Frontal cortex (tissue), 4 donors: Measurements from ENCODE around the gene ZC3H12C. TPM values are rescaled to one million over a fixed set of nuclear protein-coding genes. Genes with fewer than 3 reads are reported as not detected.
A peak's percentile ranks its signal among the peaks of the same experiment; 100 is the strongest.
"Not testable (repeated sequence)": the region's sequence is repeated elsewhere in the genome, so short reads cannot be mapped to it uniquely, and the experiment has no call there.

Experiments
- DNase-seq, 2 donors: peaks; one replicate each; pipeline ENCODE4 v3.0.0; 2012; ENCODE audit warnings: low spot score in 2 of 2
- FAIRE-seq: peaks from 2 replicates; lab custom pipeline; 2012; peaks lifted over from hg19 to GRCh38; lab: Jason Lieb, UNC
- total RNA-seq: library from RNA; depleted of rRNA; stranded (reverse); fragments of >200 nt; gene quantifications from one replicate; pipeline ENCODE4 v1.2.3, GENCODE V29; 2014
- donor health status: control.
- donor health status: control.
- donor health status: control.

Gene ZC3H12C
- total RNA-seq, 1 donor from 2014 or later = 28.9 TPM

DNA sequence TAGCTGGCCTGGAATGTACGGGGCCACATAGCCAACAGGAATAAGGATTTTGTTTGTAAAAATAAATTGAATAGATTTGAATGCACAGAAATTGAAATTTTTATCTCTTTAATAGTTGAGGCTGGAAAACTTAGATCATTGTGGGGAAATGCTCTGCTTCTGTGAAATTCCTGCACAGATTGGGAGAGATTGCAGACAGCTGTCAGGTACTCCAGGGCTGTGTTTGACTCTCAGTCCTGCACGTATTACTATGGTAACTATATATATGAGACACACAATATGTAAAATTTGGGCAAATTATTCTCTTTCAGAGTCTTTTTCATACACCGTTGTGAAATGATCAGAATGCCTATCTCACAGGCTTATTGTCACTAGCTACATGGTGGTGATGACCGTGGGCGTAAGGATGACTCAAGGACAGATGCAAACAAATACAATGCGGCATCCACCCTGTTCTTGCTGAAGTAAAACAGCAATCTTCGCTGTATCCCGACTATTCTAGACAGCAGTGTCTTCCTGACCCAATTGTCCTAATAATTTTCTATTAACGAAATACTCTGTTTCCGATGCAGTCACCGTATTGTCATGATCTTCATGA, 79.4 kb downstream of the ZC3H12C start:
- no peak for DNase-seq

GRCh38 chr11:110173811-110174644, 80.8 kb downstream of the ZC3H12C start:
- FAIRE-seq (no peak), DNase-seq (peak in 1 of 2 donors; percentile 42)

More for the DNA sequence above, 79.4 kb downstream of the ZC3H12C start:
- FAIRE-seq = no peak

- DNase-seq = no peak
- no peak for FAIRE-seq
These were observed 81.6 kb downstream of the ZC3H12C start for GRCh38 chr11:110174645-110175310.

DNA sequence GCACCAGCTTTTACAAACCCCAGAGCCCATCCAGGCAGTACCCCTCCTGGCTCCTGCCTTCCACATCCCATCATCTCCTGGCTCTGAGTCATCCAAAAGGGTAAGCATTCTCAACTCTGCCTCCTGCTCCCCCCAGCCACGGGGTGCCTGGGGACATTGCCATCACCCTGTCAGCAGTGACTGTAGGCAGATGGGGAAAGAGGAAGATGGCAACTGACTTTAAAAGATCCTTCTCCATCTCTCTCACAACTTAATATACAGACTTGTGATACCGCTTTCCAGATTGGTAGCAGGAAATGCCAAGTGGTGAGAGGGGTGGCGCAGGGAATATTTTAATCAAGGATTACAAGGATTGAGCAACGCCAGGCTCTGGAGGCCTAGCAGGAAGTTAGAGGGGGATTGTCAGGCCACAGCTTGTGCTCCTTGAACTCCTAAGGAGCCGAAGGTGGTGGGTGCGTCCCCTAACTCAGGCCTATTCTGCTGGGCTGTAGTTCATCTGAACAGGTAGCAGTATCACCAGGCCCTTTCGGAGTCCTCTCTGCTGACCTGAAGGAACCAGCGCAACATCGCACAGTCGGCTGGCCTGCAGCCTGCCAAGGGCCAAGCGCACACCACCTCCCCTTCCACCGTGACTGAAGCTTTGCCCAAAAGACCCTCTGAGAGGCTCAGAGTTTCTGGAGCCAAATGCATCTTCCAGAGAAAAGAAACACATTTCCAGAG, 83.3 kb downstream of the ZC3H12C start:
- FAIRE-seq (no peak), DNase-seq (no peak)

- FAIRE-seq = no peak
- DNase-seq = no peak
These were observed 83.9 kb downstream of the ZC3H12C start for GRCh38 chr11:110177086-110177456.

DNA sequence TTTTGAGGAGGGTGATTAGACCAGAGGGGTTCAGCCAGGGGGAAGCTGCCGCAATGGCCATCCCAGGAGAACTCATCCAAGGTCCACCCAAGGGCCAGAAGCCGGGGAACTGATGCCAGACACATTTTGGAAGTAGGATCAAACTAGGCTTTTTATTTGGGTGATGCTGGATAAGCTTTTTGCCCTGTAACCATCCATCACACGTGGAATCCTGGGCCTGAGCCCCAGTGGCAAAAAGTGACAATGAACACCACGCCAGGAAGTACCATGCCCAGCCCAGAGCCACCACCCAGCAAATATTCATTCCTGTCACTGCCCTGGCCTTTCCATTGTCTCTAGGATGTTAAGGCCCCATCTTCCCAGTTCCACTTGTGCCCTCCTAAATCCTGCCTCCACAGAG, 85.9 kb downstream of the ZC3H12C start:
- DNase-seq = no peak
- no peak for FAIRE-seq

DNA sequence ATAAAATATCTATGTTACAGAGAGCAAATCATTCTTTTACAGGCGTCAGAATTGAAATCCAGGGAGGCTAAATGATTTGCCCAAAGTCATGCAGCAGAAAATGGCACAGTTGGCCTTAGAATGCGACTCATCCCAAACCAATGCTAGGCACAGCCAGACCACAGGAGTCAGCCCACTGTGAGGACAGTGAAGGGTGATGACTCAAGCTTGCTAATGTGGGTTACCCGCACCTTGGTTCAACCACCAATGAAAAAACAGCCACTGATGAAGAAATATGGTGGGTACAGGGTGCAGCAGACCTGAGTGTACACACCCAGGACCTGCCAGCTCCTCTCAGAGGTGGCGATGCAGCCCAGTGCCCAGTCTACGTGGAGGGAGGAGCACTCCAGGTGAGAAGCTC, 89.7 kb downstream of the ZC3H12C start:
- no peak for DNase-seq
- FAIRE-seq = no peak

GRCh38 chr11:110184456-110184855, 91.3 kb downstream of the ZC3H12C start:
- DNase-seq = no peak

GRCh38 chr11:110185121-110185591, 92.0 kb downstream of the ZC3H12C start:
- DNase-seq = no peak

More at GRCh38 chr11:110184456-110184855, 91.3 kb downstream of the ZC3H12C start:
- FAIRE-seq = no peak

GRCh38 chr11:110185599-110185998, 92.4 kb downstream of the ZC3H12C start:
- FAIRE-seq = no peak
- no peak for DNase-seq

More at GRCh38 chr11:110185121-110185591, 92.0 kb downstream of the ZC3H12C start:
- FAIRE-seq = no peak

- no peak for FAIRE-seq
- DNase-seq = no peak
These were observed 93.3 kb downstream of the ZC3H12C start for GRCh38 chr11:110186456-110186855.

DNA sequence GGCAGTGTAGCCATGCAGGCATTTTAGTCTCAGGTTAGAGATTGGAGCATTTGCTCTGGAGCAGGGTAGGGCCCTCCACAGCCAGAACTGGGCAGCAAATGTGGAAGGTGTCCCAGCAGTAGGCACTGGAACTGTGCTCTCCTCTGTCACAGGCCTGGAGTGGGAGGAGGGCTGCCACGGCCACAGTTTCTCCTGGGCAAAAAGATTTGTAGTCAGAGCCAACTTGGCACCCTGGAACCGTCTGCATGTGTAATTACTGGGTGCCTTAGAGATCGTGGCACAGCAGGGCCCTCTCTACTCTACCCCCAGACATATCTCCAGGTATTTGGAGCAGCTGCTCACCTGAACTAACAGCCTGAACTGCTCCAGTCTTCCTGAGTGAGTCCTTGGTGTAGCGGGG, 93.7 kb downstream of the ZC3H12C start:
- DNase-seq (no peak), FAIRE-seq (no peak)

- no peak for DNase-seq
- no peak for FAIRE-seq
These were observed 94.5 kb downstream of the ZC3H12C start for GRCh38 chr11:110187731-110188130.

GRCh38 chr11:110190885-110191284, 97.7 kb downstream of the ZC3H12C start:
- DNase-seq (no peak), FAIRE-seq (no peak)

DNA sequence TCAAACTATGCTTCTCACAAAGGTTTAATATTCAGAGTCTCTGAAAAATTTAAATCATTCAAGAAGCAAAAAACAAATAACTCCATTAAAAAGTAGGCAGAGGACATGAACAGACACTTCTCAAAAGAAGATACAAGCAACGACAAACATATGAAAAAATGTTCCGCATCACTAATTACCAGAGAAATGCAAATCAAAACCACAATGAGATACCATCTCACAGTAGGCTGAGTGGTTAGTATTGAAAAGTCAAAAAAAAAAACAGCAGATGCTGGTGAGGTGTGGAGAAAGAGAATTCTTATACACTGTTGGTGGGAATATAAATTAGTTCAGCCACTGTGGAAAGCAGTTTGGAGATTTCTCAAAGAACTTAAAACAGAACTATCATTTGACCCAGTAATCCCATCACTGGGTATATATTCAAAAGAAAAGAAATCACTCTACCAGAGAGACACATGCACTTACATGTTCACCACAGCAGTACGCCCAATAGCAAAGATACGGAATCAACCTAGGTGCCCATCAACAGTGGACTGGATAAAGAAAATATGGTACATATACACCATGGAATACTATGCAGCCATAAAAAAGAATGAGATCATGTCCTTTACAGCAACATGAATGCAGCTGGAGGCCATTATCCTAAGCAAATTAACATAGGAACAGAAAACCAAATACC, 99.6 kb downstream of the ZC3H12C start:
- DNase-seq, FAIRE-seq: not testable (repeated sequence)

GRCh38 chr11:110194211-110194766, 101.1 kb downstream of the ZC3H12C start:
- not testable (repeated sequence) for FAIRE-seq, DNase-seq

DNA sequence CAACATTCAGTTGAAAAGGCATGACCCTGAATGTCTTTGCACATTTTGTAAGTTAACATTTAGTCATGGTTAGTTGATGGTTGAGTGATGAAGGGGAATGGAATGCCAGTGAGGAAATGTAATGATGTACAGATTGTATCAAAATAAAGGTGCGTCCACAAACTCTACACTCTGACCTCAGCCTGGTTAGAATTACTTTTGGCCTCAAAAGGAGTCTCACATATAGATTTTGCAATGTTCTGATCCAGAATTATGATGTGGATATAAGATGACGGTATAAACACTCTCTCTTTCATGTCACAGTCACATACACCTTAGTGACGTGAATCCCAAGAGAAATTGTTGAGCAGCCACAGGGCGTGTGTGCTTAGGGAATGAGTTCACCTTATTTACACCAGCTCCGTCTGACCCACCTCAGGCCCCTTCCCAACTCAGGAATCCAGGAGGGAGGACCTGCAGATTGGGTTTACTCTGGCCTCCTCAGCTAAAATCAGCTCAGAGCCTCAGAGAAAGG, 103.1 kb downstream of the ZC3H12C start:
- no peak for DNase-seq
- FAIRE-seq = no peak

- DNase-seq (no peak), FAIRE-seq (no peak)
These were observed 103.8 kb downstream of the ZC3H12C start for GRCh38 chr11:110196884-110197420.
